ENCODE measurements around the gene GSTA5.

- TF ChIP-seq EP300 (IDR thresholded peaks at IDR 0.05), result no peak
- no peak for TF ChIP-seq POLR2AphosphoS5 (IDR thresholded peaks at IDR 0.05)
These were observed 31.0 kb upstream of the GSTA5 start for GRCh38 chr6:52871621-52872020.
